ENCODE results near the gene CPED1.

GRCh38 chr7:120947980-120948379 is 40.5 kb upstream of the CPED1 start:
- TF ChIP-seq EZH2 (IDR thresholded peaks at IDR 0.05) (no peak), POLR2AphosphoS5 (IDR thresholded peaks at IDR 0.05; ENCODE audit: borderline replicate concordance, low read depth, low read length) (no peak), FOXP2 (optimal IDR thresholded peaks at IDR 0.05; ENCODE audit: control extremely low read depth, extremely low read length, insufficient read depth) (no peak)
